Heart right ventricle (tissue), 16 donors: Measurements from ENCODE around the gene WWTR1. TPM values are rescaled to one million over a fixed set of nuclear protein-coding genes. Genes with fewer than 3 reads are reported as not detected.

Experiments used
- ATAC-seq, 8 donors: fragments of 200-7000 bp; cut with Tn5 transposase; one replicate each; pipeline ENCODE4 v1.9.1; 2020; ENCODE audit warnings: mild to moderate bottlenecking in 8 of 8, moderate library complexity in 8 of 8, moderate number of reproducible peaks in 1 of 8
- DNase-seq, 2 donors: peaks; one replicate each; pipeline ENCODE4 v3.0.0-alpha.2; 2020
- H3K27ac ChIP-seq, 10 donors: fragments of 200-600 bp; sonication (generic) in 2 of 10; one replicate each; pipeline versions ENCODE4 v1.5.0 to v1.8.0; 2020 to 2022; ENCODE audit warnings: mild to moderate bottlenecking in 3 of 10
- H3K27me3 ChIP-seq, 7 donors: fragments of 200-600 bp; one replicate each; pipeline ENCODE4 v1.8.0; 2021 to 2022; ENCODE audit warnings: mild to moderate bottlenecking in 2 of 7
- H3K36me3 ChIP-seq, 9 donors: fragments of 200-600 bp; sonication (generic) in 1 of 9; one replicate each; pipeline versions ENCODE4 v1.5.0 to v1.8.0; 2020 to 2022; ENCODE audit warnings: mild to moderate bottlenecking in 2 of 9
- H3K4me1 ChIP-seq, 9 donors: fragments of 200-600 bp; sonication (generic) in 1 of 9; one replicate each; pipeline versions ENCODE4 v1.5.0 to v1.8.0; 2020 to 2022; ENCODE audit warnings: mild to moderate bottlenecking in 4 of 9
- H3K4me3 ChIP-seq, 10 donors: fragments of 200-600 bp; sonication (generic) in 2 of 10; one replicate each; pipeline versions ENCODE4 v1.5.0 to v1.8.0; 2020 to 2022; ENCODE audit warnings: mild to moderate bottlenecking in 7 of 10, moderate library complexity in 2 of 10
- H3K9me3 ChIP-seq, 11 donors: fragments of 200-600 bp in 10 of 11; sonication (generic) in 2 of 11; one replicate each; pipeline versions ENCODE4 v1.5.0 to v1.8.0; 2013 to 2022; ENCODE audit warnings: mild to moderate bottlenecking in 2 of 11, control low read depth in 1 of 11, moderate library complexity in 1 of 11
- WGBS, 2 donors: extraction: QIAGEN DNeasy Blood & Tissue Kit; methylation state at CpG; one replicate each; pipeline ENCODE4 v1.1.7; 2013; ENCODE audit warnings: inconsistent platforms in 1 of 2; 5-methylcytosine and 5-hydroxymethylcytosine counted together
- intact Hi-C, 10 donors: fragments of 100-400 bp; cut with DNase I; formaldehyde crosslinking; loops; one replicate each; pipeline versions ENCODE4 v1.11.1 to v1.14.2; 2022
- polyA plus RNA-seq, 2 donors: library from polyadenylated mRNA; stranded (reverse); fragments of 200-250 nt; gene quantifications; one replicate each; pipeline ENCODE4 v1.2.3, GENCODE V29; 2013
- total RNA-seq, 10 donors: library from RNA; stranded (reverse); fragmentation: NEBNext Ultra II Directional in 3 of 10; extraction: Animal tissue kit (Norgen Biotek cat#: 25700) in 3 of 10; gene quantifications; one replicate each; pipeline versions ENCODE4 v1.2.1 to v1.2.4, GENCODE V29; 2021 to 2023
- TF ChIP-seq, protein P1 (sequence below), 9 donors: fragments of 200-600 bp; sonication (generic) in 2 of 9; IDR thresholded peaks; one replicate each; pipeline versions ENCODE4 v1.5.0 to v1.8.0; 2021 to 2022; ENCODE audit warnings: antibody characterized with exemption in 9 of 9, mild to moderate bottlenecking in 5 of 9, moderate library complexity in 1 of 9
- donor health status: Arrhythmogenic right ventricular cardiomyopathy.
- donor health status: ischemic (EF 13 %, LVEDD 7.1; RV severe dilation, severe dysfunction).
- donor health status: healthy with polysubstance abuse.
- donor health status: DM: no; HTN: yes; CAD: no.
- donor health status: DM: no; HTN: no; CAD: no.
- donor health status: ischemic (EF 25% LVEDD 6.9; RV normal size, moderate dysfunction).
- donor health status: ischemic (EF 25% LVEDD 5.7; RV mildly dilated, moderate dysfunction).
- donor health status: healthy.
- donor health status: DM: yes; HTN: yes; CAD: no.
- donor health status: Ischemic cardiomyopathy.
- donor health status: ischemic (EF 35%, LVEDD 5.7; RV mildly dilated, moderate dysfunction).
- donor health status: nonischemic (EF 11% LVEDD 7.7; RV severe dilation, severe dysfunction).
- donor health status: DM: yes; HTN: yes; CAD: no.
- donor health status: PGD.
- donor health status: ischemic (EF 29% LVEDD 5.4; RV normal size, mild dysfunction).
- donor health status: nonischemic (EF 23%, LVEDD 6.1; RV moderate dilation, normal function).

WWTR1 gene
- total and polyA plus RNA-seq, 12 donors, result 19.5 to 78.6 (median 40.3) TPM

GRCh38 chr3:149494022-149494758 lies 163.6 kb downstream of the WWTR1 start:
- H3K4me3 ChIP-seq, result no peak overlapping the region
- peaks cover 0 to 5% (median 0%) of the 10 kb centered on the region in 11 donors for H3K9me3 ChIP-seq
- ATAC-seq, result peak in 5 of 8 donors; percentile 59 to 71 (median 62)
- peaks cover 0 to 20% (median 0%) of the 10 kb centered on the region in 7 donors for H3K27me3 ChIP-seq
- WGBS, 2 donors, result 32 to 34% methylated on average over 11 of the region's 11 CpGs
- H3K36me3 ChIP-seq, result no peaks in the 10 kb centered on the region
- intact Hi-C loops, result loop anchor here in 6 of 10 donors (2.0 to 10.0 kb wide), 5 partner anchors 275 to 311 kb away; no protein-coding TSS in a partner anchor
- H3K27ac ChIP-seq, result no peak overlapping the region
- DNase-seq, result peak; percentile 35 to 65
- H3K4me1 ChIP-seq, result peaks cover 0 to 14% (median 0%) of the 10 kb centered on the region in 9 donors
- TF ChIP-seq, protein P1, sequence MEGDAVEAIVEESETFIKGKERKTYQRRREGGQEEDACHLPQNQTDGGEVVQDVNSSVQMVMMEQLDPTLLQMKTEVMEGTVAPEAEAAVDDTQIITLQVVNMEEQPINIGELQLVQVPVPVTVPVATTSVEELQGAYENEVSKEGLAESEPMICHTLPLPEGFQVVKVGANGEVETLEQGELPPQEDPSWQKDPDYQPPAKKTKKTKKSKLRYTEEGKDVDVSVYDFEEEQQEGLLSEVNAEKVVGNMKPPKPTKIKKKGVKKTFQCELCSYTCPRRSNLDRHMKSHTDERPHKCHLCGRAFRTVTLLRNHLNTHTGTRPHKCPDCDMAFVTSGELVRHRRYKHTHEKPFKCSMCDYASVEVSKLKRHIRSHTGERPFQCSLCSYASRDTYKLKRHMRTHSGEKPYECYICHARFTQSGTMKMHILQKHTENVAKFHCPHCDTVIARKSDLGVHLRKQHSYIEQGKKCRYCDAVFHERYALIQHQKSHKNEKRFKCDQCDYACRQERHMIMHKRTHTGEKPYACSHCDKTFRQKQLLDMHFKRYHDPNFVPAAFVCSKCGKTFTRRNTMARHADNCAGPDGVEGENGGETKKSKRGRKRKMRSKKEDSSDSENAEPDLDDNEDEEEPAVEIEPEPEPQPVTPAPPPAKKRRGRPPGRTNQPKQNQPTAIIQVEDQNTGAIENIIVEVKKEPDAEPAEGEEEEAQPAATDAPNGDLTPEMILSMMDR (IDR thresholded peaks at IDR 0.05), result peak; percentile 70 to 89 (median 80)

GRCh38 chr3:149493315-149494021 lies 164.4 kb downstream of the WWTR1 start:
- intact Hi-C loops, result loop anchor here in 6 of 10 donors (2.0 to 10.0 kb wide), 5 partner anchors 275 to 311 kb away; no protein-coding TSS in a partner anchor
- H3K9me3 ChIP-seq, result peaks cover 0 to 5% (median 0%) of the 10 kb centered on the region in 11 donors
- H3K4me3 ChIP-seq, result no peak overlapping the region
- WGBS, 2 donors, result 77% methylated on average over 8 of the region's 8 CpGs
- no peak overlapping the region for H3K27ac ChIP-seq
- H3K36me3 ChIP-seq, result no peaks in the 10 kb centered on the region
- no peak for DNase-seq
- peak in 1 of 8 donors; percentile 11 for ATAC-seq
- H3K4me1 ChIP-seq, result peaks cover 0 to 14% (median 0%) of the 10 kb centered on the region in 9 donors
- TF ChIP-seq, protein P1 (IDR thresholded peaks at IDR 0.05), result no peak
- peaks cover 0 to 20% (median 0%) of the 10 kb centered on the region in 7 donors for H3K27me3 ChIP-seq

DNA sequence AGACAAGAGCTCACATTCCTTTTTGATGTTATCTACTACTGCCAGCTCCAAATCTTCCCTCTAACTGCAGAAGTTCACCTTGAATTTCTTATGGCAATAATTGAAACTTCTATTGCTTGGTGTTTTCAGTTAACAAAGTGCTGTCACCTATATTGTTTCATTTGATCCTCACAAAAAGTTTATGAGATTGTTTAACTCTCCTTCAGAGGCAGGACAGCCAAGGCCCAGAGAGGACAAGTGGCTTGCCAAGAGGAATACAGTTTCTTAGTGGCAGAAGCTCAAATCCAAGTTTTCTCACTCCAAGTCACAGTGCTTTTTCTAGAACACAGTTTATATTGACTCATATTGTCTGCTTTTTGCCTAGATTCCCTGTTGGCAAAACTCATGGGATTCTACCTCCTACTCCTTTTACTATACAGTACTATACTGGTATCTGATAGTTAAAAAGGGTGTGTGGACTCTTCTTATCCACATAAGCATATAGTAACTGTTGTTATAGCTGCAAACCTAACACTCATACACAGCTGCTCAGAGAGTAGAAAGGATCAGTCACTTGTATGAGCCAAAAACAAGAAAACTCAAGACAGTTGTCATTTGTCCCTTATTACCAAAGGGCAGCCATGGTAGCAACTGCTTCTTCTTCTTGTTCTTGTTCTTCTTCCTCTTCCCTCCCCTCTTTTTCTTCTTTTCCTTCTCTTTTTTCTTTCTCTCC lies 167.4 kb downstream of the WWTR1 start:
- no peak for ATAC-seq
- DNase-seq, result no peak
- intact Hi-C loops, result loop anchor here in 2 of 10 donors (5.0 to 10.0 kb wide), 2 partner anchors 282 to 314 kb away; no protein-coding TSS in a partner anchor
- Histone ChIP-seq H3K36me3 (no peaks in the 10 kb centered on the region), H3K4me1 (peaks cover 0 to 14% (median 0%) of the 10 kb centered on the region in 9 donors), H3K4me3 (no peak overlapping the region), H3K27me3 (peaks cover 0 to 20% (median 0%) of the 10 kb centered on the region in 7 donors), H3K9me3 (peaks cover 0 to 5% (median 0%) of the 10 kb centered on the region in 11 donors), H3K27ac (no peak overlapping the region)
- TF ChIP-seq, protein P1 (IDR thresholded peaks at IDR 0.05), result no peak
